ENCODE results near the gene NR4A1. TPM values are rescaled to one million over a fixed set of nuclear protein-coding genes. Genes with fewer than 3 reads are reported as not detected.

Gene NR4A1
- polyA plus RNA-seq, 5 donors = 16.6 to 160 (median 69.9) TPM

DNA sequence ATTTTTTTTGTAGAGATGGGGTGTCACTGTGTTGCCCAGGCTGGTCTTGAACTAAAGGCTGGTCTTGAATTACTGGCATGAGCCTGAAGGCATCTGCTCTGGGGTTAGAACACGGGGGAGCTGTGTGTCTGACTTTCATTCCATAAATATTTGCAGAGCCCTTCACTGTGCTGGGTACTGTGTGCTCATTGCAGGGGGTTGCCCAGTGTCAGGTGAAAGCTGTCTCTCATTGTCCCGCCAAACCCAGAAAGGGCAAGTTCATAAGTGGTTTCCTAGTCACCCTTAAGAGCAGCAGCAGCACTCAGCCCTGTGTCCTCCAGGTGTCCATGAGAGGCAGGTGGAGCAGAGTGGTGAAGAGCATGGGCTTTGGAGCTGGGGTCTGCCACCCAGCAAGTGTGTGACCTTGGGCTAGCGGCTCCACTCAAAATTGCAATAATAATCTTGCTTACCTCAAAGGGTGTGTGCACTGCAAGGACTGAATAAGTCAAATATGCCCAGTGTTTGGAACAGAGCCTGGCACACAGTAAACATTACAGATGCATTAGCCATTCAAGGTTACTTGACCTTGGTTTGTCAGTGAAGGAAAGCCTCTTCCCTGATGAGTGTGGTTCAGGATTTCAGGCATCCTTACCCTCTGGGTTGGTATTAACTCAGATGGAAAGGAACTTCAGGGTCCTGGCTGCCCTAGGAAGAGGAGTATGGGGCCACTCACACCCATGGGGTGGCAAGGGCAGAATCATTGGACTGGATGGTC is 23.9 kb downstream of the NR4A1 start:
- no peak for DNase-seq

DNA sequence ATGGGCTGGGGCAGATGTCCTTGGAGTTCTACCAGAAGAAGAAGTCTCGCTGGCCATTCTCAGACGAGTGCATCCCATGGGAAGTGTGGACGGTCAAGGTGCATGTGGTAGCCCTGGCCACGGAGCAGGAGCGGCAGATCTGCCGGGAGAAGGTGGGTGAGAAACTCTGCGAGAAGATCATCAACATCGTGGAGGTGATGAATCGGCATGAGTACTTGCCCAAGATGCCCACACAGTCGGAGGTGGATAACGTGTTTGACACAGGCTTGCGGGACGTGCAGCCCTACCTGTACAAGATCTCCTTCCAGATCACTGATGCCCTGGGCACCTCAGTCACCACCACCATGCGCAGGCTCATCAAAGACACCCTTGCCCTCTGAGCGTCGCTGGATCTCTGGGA is 25.6 kb downstream of the NR4A1 start:
- no peak for DNase-seq

DNA sequence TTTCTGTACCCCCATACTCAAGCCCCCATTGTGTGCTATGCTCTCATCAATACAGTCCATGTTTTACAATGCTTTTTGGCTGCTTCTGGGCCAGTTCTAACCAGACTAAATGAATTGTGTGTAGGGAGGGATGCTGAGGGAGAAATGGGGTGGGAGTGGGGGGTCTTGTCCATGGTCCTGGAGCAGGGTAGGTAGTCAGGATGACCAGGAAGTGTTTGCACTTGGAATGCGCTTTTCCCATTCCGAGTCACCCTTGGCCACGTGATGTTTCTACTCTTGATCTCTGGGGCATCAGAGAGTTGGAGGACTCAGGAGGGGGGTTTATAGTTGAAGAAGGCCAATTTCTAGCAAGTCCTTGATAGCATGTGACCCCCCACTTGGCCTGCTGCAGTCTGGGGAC is 27.0 kb downstream of the NR4A1 start:
- no peak for DNase-seq

DNA sequence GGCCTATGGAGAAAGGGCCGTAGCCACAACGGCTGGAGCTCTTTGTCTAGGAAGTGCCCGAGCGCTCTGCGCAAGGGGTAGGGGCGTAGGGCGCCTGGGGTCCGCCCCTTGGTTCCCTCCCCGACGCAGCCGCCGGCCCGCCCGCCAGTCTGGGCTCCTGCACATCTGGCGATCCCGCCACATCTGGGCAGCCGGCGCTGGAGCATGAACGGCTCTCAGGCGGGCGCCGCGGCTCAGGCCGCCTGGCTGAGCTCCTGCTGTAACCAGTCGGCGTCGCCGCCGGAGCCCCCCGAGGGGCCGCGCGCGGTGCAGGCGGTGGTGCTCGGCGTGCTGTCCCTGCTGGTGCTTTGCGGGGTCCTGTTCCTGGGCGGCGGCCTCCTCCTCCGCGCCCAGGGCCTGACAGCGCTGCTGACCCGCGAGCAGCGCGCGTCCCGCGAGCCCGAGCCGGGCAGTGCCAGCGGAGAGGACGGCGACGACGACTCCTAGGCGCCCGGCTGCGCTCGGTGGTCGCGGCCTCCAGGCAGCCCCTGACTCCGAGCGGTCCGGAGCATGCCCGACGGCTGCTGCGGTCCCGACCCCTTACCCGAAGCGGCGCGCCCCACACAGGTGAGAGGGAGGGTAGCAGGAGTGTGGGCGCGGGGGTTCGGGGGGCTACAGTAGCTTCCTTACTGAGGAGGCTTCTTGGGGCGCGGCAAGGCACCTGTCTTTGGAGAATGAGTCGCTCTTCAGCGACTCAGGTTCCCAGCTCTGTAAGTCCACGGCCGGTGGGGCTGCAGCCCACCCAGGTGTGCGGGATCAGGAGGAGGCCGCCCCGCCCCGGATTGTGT is 28.5 kb downstream of the NR4A1 start, which contains the start of gene SMIM41:
SMIM41 (plus strand) TSS at position 129 of the 827 bp plus-strand sequence; CDS start at position 205, 76 bp downstream.
- DNase-seq = peak in 1 of 2 donors; percentile 41

DNA sequence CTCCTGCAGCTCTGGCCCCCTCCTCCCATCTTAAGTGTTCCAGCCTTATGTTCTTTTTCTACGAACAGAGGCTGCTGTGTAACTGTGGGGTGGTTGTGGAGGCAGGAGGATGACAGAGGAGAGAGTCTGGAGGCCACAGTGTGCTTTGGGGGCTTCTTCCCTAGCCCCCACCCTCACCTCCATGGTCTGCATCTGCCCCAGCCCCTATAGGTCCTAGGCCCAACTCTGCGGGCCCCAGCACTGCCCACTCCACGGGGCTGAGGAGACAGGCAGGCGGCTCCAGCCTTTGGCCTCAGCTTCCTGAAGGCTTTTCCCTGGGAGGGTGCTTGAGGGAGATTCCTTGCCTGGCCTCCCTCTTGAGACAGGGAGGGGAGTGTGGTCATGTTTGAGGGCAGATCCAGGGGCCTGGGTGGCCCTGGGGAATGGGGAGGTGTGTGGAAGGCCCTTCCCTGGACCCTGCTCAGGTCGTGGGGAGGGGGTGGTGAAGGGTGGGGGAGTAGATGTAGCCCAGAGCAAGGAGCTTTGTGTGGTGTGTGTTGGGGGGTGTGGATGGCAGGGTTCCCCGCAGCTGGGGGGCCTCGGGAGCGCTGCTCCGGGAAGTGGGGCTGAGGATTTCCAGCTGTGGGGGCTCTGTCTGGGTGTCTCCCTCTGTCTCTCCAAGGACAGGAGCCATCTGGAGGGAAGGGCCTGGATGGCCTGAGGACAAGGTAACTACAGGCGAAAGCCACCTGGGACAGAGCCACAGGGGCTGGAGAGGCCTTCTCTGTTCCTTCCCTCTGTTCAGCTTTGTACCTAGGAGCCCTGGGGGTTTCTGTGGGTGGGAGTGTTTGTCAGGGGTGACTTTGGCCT is 29.4 kb downstream of the NR4A1 start:
- peak in 1 of 2 donors; percentile 65 for DNase-seq

DNA sequence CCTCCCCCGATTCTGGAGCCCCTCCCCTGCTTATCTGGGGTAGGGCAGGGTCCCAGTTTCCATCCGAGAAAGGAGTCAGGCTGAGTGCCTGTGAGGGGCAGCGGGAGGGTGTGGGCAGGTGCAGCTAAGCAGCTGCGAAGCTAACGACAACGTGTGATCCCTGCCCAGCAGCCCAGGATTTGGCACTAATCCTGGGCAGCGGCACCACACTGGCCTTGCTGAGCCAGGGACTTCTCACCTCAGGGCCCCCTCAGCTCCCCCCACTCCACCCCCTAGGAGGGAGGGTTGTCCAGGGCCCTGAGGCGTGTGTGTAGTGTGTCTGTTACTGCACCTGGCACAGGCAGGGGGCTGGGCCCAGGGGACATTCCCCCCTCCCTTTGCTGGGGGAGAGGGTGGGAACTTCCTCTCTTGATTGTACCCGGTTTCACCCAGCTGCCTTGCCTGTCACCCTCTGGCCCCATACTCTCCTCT is 30.1 kb downstream of the NR4A1 start:
- no peak for DNase-seq

DNA sequence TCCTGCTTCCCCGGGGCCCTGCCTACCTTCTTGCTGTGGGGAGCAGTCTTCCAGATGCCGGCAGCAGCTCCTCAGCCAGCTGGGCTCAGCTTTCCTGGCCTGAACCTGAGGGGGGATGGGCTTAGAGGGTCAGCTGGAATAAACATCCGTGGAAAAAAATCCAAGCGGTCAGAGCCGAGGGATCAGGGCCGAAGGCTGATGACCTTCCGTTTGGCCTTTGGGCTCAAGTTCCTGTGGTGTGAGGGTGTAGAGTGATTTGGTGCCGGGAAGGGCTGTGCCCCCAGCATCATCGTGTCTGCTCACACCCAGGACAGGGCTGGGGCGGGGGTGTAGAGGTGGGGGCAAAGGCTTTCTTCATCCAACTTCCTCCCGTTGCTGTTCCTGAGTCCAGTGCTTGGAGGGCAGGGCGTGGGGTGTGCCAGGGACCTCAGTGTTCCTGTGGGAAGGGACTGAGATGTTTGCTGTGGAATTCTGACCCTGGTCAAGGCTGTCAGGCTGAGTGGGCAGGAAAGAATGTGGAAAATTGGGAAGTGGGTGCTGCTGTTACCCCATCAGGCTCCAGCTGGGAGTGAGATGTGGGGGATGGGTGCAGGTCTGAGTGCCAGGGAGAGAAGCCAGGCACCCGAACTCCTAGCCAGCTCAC is 30.9 kb downstream of the NR4A1 start:
- DNase-seq = peak; percentile 68 to 73

DNA sequence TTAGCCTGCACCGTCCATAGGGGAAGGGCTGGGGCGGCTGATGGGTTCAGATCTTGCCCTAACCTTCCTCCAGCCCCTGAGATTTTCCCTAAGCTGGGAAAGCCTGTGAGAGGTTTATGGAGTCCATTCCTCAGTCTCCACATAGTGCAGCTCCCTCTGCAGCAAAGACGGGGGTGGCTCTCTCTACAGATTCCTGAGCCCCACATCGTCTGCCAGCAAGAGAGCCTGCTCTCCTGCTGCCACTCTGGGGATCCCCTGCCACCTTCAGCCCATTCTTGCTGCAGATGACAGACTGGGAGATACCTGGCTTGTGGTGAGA is 31.4 kb downstream of the NR4A1 start:
- no peak for DNase-seq

DNA sequence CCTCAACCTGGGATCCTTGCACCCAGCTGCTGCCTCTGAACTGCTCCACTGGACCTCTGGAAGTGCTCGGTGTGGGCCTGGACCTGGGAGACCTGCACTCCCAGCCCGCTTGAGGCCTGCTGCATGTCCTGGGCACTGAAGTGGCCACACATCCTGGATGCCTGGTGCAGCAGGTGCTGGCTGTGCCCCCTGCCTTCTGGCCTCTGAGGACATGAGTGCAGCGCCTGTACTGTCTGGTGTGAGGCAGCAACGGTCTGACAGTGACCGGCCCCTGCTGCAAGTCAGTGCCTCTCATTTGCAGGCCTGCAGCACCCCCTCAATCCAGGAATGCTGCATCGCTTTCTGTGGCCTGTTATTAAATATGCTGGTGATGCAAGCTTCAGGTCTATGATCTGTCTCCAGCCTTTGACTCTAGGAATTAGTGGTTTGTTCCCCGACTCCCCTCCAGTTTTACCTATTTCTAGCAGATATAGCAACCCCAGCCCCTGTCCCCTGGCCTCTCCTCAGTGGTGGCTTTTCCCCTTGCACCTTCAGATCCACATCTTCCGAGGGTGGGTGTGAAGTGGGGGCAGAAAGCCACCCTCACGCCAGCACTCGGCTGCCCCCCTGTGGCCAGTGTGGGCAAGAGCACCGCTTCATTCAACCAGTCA is 31.9 kb downstream of the NR4A1 start:
- no peak for DNase-seq

DNA sequence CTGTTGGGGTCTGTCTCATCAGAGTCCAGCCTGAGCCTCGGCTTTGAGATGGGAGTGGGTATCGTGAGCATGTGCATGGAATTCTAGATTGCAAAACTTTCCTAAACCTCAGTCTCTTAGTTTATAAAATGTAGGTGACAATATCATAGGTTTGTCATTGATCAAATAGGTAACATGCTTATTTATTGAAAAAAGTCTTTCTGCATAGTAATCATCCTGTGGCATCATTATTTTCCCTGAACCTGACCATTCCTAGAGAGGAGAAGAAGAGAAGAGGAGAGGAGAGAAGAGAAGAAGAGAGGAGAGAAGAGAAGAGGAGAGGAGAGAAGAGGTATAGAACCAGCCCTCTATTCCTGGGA is 32.4 kb downstream of the NR4A1 start:
- no peak for DNase-seq

DNA sequence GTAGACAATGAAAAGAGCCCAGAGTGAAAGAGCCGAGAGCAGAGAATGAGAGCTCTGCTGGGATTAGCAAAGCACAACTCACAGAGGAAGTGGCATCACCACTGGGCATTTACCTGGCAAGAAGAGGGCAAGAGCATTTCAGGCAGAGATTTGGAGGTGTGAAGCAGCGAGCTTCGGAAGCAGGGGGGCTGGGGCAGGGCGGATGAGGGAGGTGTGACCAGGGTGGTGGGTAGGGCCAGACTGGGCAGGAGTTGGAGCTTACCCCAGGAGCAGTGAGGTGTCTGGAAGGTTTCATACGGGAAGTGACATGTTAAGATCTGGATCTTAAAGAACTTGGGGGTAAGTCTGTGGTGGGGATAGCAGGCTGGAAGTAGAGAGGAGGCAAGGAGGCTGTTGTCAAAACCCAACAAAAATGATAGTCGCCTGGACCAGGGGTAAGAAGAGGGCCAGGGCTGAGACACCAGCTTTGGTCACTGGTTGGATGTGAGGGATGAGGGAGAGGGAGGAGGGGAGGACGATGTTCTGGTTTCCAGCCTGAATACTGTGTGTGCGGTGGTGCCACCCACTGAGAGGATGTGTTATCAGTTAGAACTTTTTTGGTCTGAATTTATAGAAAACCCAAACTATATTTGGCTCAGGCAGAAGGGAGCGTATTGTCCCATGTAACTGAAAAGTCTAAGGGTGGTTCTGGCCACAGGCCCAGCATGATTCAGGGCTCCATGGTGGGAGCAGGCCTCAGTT is 33.4 kb downstream of the NR4A1 start:
- no peak for DNase-seq

DNA sequence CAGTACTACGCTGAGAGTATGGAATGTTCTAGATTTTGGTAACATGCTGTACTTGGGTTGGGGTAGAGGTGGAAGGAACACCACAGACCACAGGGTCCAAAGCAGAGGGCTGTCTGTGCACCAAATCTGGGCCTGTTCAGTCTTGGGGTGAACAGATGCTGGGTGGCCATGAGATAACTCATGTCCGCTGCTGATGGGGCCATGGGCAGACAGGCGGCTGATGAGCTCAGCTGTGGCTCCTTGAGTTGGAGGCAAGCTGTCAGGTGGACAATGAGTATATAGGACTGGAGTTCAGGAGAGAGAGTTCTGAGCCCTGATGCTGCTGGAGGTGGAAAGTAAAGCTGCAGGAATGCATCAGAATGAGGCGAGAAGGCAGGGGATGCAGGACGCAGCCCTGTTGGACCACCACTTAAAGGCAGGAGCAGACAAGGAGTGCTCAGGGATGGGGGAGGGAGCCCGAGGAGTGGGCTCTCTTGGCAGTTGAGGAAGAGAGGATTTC is 34.5 kb downstream of the NR4A1 start:
- DNase-seq = no peak

DNA sequence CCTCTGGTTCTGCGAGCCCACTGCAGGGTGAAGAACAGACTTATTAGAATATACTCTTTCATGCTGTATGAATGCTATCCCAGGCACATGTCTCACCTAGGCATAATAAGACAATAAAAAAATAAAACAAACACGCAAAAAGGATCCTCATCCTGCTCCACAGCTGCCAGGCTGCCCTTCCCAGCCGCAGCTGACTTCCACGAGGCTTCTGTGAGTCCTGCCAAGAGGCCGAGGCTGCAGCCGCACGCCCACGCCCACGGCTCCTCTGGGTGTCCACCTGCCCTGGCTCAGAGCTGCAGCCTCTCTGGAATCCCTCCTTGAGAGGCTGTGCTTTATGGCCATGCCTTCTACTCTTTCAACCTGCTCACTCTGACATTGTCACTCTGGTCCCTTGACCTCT is 35.1 kb downstream of the NR4A1 start:
- no peak for DNase-seq

DNA sequence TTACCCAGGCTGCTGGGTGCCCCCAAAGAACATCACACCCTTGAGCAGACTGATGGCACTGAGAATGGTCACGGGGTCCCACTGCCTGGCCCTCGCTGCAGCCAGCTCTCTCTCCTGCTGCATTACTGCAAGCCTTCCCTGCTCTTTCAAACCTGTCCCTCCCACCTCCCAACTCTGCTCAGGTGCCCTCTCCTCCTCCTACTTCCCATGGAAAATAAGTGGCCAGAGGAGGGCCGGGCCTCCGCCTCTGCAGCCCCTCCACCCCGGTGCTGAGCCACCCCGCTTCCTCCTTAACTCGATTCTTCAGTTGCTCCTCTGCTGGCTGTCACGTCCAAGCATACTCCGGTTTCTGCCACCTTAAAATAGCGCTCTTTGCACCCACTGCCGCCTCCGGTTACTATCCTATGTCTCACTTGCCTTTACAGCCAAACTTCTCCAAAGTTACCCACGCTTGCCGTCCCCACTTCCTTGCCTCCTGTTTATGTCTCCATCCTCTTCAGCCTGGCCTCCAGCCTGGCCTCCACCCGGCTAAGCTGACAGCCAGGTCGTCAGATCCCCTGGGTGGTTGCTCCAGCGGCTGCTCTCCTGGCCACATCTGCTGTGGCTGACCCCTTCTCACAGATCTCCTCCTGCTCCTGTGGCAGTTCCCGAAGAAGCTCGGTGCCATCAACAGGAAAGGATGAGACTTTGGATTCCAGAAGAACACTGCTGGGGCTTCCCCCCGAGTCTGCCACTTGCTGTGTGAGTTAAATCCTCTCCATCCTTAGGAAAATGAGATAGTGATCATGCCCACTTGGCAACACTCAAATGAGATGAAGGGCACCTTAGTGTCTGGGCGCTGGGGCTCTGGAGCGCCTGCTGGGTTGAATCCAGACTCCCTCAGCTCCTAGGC is 35.9 kb downstream of the NR4A1 start:
- no peak for DNase-seq

DNA sequence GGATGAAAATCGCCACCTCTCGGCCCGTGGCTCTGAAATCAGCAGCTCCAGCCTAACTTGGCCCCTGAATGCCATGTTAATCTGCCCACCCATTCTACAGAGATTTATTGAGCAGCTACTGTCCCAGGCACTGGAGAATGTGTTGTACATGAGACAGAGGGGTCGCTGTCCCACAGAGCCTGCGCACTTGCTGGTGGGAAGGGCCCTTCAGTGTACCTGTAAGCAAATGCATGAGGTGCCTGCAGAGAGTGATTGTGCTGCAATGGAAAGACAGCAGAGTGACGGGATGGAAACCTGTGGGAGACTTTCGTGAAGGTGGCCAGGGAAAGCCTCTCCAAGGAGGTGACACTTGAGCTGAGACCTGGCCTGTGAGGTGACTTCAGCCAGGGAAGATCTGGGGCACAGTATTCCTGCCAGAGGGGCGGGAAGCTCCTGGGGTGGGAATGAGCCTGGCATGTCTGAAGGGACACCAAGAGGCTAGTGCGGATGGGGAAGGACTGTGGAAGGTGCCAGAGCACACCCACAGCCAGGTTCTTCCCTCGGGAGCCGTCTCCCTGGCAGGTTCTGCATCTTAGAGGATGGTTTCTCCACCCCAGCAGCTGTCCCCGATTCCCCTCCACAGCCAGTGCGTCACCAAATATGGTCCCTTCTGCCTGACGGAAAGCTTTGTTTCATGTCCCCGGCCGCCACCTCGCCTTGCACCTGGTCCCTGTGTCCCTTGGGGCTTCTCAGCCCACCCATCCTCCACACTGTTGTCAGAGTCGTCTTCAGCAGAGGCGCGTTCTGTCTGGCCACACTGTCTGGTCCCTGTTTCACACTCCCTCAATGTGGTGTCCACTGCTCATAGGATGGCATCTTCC is 36.9 kb downstream of the NR4A1 start:
- no peak for DNase-seq

DNA sequence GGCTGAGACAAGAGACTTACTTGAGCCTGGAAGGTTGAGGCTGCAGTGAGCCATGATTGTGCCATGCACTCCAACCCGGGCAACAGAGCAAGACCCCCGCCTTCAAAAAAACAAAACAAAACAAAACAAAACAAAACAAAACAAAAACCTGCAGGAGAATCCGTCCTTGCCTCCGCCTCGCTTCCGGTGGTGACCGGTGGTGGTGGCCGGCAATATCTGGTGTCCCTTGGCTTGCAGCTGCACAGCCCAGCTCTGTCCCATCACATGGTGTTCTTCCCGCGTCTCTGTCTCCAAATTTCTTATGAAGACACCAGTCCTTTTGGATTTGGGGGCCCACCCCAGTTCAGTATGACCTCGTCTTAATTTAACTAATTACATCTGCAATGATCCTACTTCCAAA is 38.2 kb downstream of the NR4A1 start:
- DNase-seq = no peak

DNA sequence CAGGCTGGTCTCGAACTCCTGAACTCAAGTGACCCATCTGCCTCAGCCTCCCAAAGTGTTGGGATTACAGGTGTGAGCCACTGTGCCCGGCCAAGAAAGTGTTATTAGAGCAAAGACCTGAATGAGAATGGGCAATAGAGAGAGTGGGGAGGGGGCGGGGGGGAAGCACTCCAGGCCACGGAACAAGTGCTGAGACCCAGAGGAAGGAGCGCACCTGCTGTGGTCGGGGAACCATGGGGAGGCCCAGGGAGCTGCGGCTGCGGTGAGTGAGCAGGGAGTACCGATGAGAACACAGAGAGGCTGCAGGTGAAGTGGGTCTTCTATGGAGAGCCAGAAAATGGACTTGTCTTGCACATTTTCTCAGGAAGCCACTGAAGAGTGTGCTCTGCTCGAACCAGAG is 39.0 kb downstream of the NR4A1 start:
- DNase-seq = no peak

DNA sequence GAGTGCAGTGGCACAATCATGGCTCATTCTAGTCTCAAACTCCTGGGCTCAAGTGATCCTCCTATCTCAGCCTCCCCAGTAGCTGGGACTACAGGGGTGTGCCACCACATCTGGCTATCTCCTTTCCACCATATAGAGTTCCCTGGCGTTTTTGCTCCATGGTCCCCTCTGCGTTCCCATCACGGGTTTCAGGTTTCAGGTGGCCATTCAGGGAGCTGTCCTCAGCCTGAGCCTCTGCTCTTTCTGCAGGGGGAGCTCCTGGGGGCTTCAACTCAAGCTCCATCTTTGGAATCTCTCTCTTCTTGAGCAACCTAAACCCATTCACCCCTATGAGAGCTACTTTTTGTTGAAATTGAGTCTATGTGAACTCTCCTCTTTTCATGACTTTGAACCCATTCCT is 39.8 kb downstream of the NR4A1 start:
- DNase-seq = no peak

All from right lung (tissue), 5 donors.